Measurements from ENCODE around the gene GMDS. TPM values are rescaled to one million over a fixed set of nuclear protein-coding genes. Genes with fewer than 3 reads are reported as not detected.

Gene GMDS
- total and polyA plus RNA-seq, 2 of the 4 experiments (the other 2 are of a cell fraction) = 7.3 to 21.9 TPM

GRCh38 chr6:1577896-1578745 lies 667.3 kb downstream of the GMDS start (continued):
- no peak for TF ChIP-seq MAZ (IDR thresholded peaks at IDR 0.05; ENCODE audit: borderline replicate concordance, low read depth, low read length)

GRCh38 chr6:1577146-1577680 lies 668.2 kb downstream of the GMDS start:
- ChIA-PET POLR2A (ENCODE audit: unreplicated experiment) (no interaction called here), CTCF (no interaction called here)
- Histone ChIP-seq H2BK5ac (ENCODE audit: low read depth, low read length, poor library complexity, severe bottlenecking) (no peak overlapping the region), H4K5ac (ENCODE audit: low read depth, low read length) (no peak overlapping the region), H3K4me1 (ENCODE audit: control insufficient read depth, insufficient read depth, low read length) (peaks cover 2% of the 10 kb centered on the region; the same call in 1 of the 2 replicates), H3K4ac (ENCODE audit: low read depth, low read length) (no peak overlapping the region), H2AFZ (replicated peaks; ENCODE audit: low read length, poor library complexity) (no peak overlapping the region), H3K4me2 (ENCODE audit: low read depth, low read length) (no peak overlapping the region), H2BK120ac (ENCODE audit: low read depth, low read length) (no peak overlapping the region), H3K14ac (replicated peaks; ENCODE audit: low read depth, low read length) (no peak overlapping the region), H2AK9ac (replicated peaks; ENCODE audit: low read depth, low read length, poor library complexity) (no peak overlapping the region), H4K20me1 (ENCODE audit: insufficient read depth, low read length) (no peaks in the 10 kb centered on the region), H3K9ac (ENCODE audit: low read depth, low read length) (no peak overlapping the region), H4K8ac (ENCODE audit: low read depth in 2 of 2, low read length in 2 of 2) (no peak overlapping the region), H3K79me1 (ENCODE audit: low read depth in 1 of 2, low read length in 2 of 2) (no peaks in the 10 kb centered on the region), H2AK5ac (ENCODE audit: low read depth, low read length) (no peak overlapping the region), H3K9me3 (ENCODE audit: control insufficient read depth, insufficient read depth, low read length) (no peaks in the 10 kb centered on the region; the same call in 1 of the 2 replicates), H3K18ac (ENCODE audit: low read depth, low read length) (no peak overlapping the region), H3K23ac (ENCODE audit: low read depth, low read length) (no peak overlapping the region), H4K91ac (ENCODE audit: insufficient read depth, low read depth, low read length) (no peak overlapping the region), H2BK15ac (ENCODE audit: low read depth, low read length) (no peak overlapping the region), H3K27me3 (ENCODE audit: control insufficient read depth, insufficient read depth, low read length) (peaks cover 2% of the 10 kb centered on the region), H2BK20ac (ENCODE audit: low read depth, low read length) (no peak overlapping the region), H3K9me1 (ENCODE audit: insufficient read depth, low read length) (no peaks in the 10 kb centered on the region; the same call in 1 of the 2 replicates), H3K4me3 (ENCODE audit: insufficient read depth, low read depth, low read length) (no peak overlapping the region), H3K56ac (ENCODE audit: extremely low read depth, insufficient read depth, low read length) (no peak overlapping the region), H3K27ac (ENCODE audit: insufficient read depth, low read length) (no peak overlapping the region), H3K36me3 (ENCODE audit: control insufficient read depth, insufficient read depth, low read length) (no peaks in the 10 kb centered on the region)
- dilution Hi-C loops (cut with HindIII; ENCODE audit: low sequenced_read_pairs, unreplicated experiment) = no loop called here
- WGBS, 2 experiments (ENCODE audit: extremely low coverage in 2 of 2, insufficient read length in 1 of 2) = 83% methylated on average over 4 of the region's 11 CpGs; no CpG with 5 or more reads in 1 of the 2 experiments
- DNase-seq (no peak), ATAC-seq (ENCODE audit: low read depth) (no peak)
- intact Hi-C loops (cut with micrococcal nuclease) = no loop called here
- no TSS peak for BruUV-seq (replicated peaks)
- in situ Hi-C loops (cut with MboI; ENCODE audit: low sequenced_read_pairs) = no loop called here
- TF ChIP-seq NFE2L2 (IDR thresholded peaks at IDR 0.05; ENCODE audit: low read depth, low read length) = no peak
- no peak for TF ChIP-seq USF2 (IDR thresholded peaks at IDR 0.05; ENCODE audit: low read depth, low read length)
